T-helper 2 cell (primary cell): ENCODE data around the gene KRT77.
"Not testable (repeated sequence)": the region's sequence is repeated elsewhere in the genome, so short reads cannot be mapped to it uniquely, and the experiment has no call there.

Experiments used
- DNase-seq, 5 experiments: peaks; one replicate each; pipeline versions ENCODE4 v3.0.0 to v3.0.0-alpha.2; 2012 to 2022

KRT77 gene

DNA sequence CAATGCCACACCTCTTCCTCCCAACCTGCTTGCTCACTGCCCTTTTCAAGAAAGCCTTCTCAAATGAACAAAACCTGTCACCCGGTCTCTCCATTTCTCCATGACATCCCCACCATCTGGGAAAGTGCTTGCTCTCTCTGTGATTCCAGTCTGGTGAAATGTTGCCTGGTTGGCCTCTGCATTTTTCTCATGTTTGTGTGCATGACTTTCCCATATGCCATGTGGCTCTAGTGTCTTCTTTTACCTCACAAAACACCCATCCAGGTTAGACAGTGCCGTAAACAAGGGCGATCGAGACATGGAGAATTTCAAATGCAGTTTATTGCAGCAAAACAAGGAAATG is 28.9 kb downstream of the KRT77 start:
- no peak for DNase-seq

DNA sequence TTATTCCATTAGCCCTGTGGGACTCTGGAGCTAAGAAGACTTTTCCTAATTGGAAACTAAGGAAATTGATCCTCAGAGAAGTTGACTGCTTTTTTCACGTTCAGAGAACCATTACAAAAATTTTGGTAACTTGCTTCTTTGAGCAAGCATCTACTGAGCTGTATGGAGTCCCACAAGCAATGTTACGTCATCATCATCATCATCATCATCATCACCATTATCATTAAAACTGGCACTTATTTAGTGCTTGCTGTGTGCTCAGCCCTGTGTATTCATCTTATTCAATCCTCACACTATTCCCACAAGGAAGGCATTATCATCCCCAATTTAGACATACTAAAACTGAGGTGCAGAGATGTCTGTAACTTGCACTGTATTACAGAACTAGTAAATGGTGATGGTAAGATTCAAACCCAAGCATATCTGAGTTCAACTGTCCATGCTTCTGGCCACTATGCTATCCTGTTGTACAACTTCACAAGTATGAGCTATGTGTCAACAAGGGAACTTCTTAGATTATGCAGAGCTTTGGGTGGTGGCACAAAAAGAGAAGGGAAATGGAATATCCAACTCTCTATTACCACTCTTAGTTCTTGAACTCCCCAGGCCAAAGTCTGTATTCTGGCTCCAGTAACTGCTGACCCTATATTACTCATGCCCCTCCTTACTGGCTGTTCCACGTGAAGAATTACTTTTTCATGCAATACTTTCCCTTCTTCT is 29.5 kb downstream of the KRT77 start:
- DNase-seq = no peak

DNA sequence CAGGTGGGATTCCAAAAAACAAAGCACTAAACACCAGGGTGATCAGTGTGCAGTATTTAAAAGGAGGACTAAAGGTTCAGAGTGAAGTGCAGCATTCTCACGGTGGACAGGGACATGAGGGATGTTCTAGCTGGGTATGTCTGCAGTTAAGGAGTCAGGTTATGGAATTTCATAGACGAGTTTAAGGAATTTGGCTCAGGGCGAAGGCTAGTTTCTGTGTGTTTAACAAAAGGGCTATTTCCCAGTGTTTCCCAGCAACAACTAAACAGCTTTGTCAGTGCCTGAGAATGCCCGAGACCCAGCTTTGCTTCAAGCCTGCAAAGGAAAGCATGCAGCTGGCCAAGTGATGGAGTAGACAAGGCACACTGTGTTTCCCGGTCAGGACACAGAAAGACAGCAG is 30.1 kb downstream of the KRT77 start:
- DNase-seq = no peak

GRCh38 chr12:52672321-52672933 is 30.9 kb downstream of the KRT77 start:
- no peak for DNase-seq

DNA sequence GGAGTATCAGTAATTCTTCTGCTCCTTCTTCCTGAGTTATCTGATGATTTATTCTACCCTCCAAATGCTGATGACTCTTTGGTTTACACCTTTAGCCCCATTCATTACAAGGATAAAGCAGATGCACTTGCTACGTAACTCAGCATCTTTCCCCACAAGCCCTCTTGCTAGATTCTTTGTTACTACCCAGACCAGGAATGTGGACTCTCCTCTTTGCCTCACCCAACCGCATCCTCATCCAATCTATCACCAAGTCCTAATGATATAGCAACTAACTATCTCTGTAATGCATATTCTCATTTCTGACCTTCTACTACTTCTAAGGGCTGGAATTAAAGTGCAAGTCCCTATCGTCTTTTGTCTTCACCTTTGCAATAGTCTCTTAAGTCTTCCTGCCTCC is 32.4 kb downstream of the KRT77 start:
- DNase-seq = no peak

- DNase-seq = no peak
These were observed 32.8 kb downstream of the KRT77 start for GRCh38 chr12:52670506-52670905.

DNA sequence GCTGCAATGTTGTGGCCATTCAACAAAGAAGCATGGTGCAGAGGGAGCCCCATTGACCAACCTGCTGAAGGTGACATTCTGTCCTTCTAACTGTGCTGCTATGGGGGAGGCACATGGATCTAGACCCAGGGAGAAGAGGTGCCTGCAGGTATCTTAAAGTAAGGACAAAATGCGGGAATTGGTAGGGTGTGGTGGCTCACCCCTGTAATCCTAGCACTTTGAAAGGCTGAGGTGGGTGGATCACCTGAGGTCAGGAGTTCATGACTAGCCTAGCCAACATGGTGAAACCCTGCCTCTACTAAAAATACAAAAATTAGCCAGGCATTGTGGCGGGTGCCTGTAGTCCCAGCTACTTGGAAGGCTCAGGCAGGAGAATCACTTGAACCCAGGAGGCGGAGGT is 33.4 kb downstream of the KRT77 start:
- DNase-seq = not testable (repeated sequence)

- no peak for DNase-seq
These were observed 33.9 kb downstream of the KRT77 start for GRCh38 chr12:52669426-52669825.

- no peak for DNase-seq
These were observed 35.4 kb downstream of the KRT77 start for GRCh38 chr12:52667931-52668330.

GRCh38 chr12:52667509-52667908 is 35.8 kb downstream of the KRT77 start:
- DNase-seq = peak in 1 of 5 experiments; percentile 22

- DNase-seq = no peak
These were observed 36.9 kb downstream of the KRT77 start for GRCh38 chr12:52666471-52666870.

- DNase-seq = no peak
These were observed 39.9 kb downstream of the KRT77 start for GRCh38 chr12:52663420-52663819.

DNA sequence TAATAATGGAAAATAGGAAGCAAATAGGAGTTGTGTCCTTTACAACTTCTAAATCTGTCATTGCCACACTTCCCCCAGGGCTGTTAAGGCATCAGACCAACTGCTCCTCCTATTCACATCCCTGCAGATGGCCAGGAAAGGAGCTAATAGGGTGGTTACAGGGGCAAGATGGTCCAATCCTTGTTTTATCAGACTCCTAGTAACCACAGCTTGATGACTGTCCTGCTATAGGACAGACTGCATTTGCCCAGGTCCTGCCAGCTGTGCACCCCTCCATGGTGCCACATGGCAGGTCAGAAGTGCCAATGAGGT is 40.5 kb downstream of the KRT77 start:
- no peak for DNase-seq

DNA sequence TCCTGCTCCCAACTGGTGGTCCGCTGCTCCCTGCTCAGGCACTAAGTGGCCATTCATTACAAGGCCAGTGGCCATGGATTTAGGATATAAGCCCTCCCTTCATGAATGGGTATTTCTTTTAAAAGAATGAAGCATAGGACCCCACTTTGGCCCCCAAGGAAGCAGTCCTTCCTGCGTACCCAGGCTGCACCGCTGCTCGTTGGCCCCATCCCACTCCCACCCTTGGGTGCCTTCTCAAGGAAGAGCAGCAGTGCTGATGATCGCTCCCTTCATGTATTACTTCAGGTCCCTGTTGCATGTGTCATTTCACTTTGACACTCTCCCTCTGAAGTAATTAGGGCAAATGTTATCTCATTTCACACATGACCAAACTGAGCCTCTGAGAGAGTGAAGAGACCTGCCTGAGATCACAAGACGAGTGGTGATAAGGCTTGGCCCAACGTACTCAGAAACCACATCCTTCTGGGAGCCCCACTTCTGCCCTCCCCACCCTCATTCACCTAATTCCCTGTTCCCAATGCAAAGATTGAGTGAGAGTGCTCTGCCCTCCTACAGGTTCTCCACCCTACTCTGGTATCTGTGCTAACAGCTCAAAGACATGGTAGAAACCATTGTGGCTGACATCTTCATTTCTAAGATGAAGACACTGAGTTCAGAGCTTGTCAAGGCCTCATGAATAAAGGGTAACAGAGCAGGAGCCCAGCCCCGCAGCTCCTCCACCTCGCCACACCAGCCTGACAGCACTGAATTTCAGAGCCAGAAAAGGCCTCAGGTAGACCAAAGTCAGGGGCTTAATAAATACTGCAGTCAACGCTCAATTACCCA is 41.0 kb downstream of the KRT77 start:
- DNase-seq = peak in 2 of 5 experiments; percentile 38 to 76

DNA sequence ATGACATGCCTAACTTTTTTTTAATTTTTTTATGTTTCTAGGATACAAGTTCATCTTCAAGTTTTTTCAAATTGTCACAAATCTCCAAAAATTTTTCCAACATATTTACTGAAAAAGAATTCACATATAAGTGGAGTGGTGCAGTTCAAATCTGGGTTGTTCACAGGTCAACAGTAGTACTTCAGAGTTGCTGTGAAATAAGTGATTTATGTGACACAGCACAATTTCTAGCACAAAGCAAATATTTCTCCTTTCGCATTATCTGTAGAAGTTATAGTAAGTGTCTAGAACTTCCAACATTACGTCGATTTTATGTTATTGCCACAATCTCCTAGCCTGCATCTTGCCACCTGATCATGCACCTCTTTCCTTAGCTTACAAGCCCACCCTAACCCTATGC is 41.7 kb downstream of the KRT77 start:
- no peak for DNase-seq

DNA sequence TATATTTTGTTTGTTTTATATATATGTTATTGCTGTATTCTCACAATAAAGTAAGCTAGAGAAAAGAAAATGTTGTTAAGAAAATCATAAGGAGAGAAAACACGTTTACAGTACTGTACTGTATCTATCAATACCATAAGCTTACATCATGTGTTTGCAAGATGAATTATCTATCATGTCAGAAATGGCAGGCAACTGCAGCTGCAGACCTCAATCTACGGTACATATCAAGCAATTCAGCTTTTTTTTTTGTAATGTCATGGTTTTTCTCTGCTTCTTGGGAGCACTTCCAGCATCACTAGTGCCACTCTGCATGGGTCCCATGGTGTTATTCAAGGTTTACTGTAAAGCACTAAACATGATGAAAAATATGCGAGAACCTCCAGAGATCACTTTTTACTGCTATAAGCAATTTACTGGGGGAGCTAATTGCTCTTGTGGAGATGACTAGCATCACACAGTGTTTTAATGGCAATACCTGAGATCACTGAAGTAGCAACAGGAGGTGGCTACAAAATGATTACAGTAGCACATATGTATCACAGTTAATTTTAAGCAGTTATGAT is 42.3 kb downstream of the KRT77 start:
- no peak for DNase-seq

GRCh38 chr12:52659951-52660350 is 43.4 kb downstream of the KRT77 start:
- no peak for DNase-seq

DNA sequence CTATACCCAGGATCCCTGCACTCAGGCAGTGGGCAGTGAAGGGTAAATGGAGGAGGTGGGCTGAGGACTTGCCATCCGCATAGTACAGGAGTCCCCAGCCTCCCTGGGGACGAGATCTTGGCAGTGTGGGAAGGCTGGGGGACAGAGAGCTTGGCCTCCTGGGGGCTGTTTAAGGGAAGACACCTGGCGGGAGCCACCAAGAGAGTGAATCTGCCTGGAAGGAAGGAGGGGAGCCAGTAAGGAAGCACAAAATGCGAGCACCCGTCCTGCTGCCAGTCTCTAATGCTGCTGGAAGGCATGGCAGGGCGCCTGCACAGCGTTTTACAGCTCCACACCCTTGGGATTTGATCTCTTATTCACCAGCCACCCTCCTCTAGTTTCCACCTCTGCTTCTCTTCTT is 43.9 kb downstream of the KRT77 start:
- DNase-seq = no peak

DNA sequence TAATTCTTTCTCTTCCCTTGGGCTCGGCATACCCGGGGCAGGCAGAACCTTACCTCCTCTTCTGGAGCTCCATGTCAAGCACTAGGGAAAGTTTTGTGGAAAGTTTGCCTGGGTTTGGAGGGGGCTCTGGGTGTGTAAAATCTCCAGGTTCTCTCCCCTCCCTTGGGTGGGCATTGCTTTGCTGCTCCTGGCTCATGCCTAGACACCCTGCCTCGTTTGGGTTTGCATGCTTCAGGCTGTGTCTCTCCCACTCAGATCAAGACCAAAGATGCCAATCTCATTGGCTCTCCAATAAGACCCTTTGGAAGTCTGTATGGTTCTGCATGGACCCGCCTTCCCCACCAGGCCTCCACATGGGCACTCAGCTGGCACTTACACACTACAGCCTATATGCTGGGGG is 45.1 kb downstream of the KRT77 start:
- no peak for DNase-seq

DNA sequence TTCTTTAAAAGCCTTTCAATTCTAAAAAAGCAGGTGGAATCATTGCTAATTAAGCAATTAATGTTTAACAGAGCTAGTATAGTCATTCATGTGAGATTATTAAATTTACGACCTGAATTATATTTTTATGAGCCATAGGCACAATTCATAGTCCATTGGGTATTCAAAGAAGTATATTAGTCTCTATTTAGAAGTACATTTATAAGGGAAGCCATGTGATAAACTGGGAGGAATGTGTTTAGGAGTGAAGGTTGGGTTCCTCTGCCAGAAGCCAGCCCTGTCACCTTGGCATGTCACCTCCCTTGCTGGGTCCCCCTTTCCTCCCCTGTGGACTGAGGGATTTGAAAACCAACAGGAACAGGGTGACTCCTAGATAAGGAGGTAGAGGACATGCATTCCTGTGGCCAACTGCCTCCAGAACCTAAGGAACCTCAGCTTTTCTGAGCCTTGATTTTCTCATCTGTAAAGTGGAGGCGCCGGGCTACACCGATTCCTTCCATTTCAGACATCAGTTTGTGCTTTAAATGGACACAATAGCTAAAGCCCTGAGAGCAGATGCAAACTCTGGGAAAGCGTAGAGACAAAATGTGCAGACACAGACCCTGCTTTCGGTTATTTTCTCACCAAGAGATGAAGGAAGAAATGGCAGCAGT is 45.9 kb downstream of the KRT77 start:
- no peak for DNase-seq

DNA sequence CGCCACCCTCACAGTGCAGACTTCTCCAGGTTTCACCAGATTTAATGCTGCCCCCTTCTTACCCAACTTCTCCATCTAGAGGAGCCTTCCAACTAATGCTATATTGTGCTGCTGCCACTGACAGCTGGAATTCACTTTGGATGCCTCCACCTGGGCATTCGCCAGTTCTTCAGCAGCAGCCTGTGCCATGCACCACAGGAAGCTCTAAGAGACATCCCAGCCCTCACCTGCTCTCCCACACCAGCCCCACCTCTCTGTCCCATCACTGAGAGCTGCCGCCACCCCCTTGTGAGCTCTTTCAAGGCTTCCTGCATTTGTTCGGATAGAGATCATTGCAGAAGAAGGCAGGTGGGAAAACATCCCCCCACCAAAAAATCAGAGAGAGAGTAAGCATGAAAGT is 46.7 kb downstream of the KRT77 start:
- DNase-seq = no peak

DNA sequence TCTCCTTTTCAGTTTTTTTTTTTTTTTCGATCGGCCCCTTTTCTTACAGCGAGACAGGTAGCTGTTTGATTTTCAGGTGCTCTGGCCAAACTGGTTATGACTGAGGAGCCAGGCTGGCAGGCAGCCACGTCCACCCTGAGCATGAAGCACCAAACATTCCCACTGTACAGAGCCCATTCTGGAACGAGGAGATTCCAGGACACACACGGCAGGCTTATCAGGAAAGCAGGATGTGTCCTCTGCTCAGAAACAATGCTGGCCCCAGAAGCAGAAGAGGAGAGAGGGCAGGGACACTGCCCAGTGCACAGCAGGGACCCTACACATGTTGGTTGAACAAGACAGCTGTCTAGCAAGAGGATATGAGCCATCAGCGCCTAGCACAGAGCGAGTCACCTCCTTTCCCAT is 47.6 kb downstream of the KRT77 start:
- no peak for DNase-seq

- no peak for DNase-seq
These were observed 48.1 kb downstream of the KRT77 start for GRCh38 chr12:52655251-52655650.
